HG02763 (cell line): ENCODE measurements around the gene SPATS1.

Experiments
- ATAC-seq: cut with Tn5 transposase; IDR thresholded peaks from one replicate; pipeline ENCODE4 v1.9.1; 2021; ENCODE audit warnings: mild to moderate bottlenecking, moderate library complexity; ENCODE audit not compliant: unreplicated experiment

Gene SPATS1

DNA sequence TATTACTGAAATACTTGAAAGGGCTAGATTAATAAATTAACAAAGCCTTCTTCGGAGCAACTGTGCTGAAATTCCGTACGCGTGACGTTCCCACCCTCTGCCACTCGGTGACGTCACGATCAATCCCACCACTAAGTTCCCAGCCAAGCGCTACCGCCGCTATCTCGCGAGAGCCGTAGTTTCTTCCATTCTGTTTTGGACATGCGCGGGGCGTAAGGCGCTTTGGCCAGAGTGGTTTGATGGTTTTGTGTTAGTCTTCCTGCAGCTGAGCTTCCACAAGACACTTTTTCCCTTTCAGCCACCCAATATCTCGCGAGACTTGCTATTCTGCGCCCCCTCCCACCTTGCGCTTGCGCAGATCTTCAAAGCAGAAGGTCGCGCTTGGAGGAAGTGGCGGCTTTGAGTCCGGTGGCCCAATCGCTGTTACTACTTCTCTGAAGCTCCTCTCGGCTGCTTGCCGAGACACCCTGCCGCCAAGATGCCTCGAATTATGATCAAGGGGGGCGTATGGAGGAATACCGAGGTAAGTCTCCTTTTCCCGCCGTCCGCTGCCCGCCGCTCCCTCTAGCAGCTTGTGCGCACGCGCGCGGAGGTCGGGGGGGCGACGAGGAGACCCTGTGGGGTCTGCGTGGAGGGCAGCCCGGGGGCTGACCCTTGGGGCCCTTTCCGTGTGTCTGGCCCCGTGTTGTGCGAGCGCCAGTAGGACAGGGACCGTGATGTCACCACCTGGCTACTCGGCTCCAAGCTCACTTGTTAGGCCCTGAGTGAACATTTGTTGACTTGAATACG, 45.1 kb downstream of the SPATS1 start, which contains the start of gene CDC5L:
Gene CDC5L (plus strand): TSS at position 361 of the 789 bp plus-strand sequence. CDS start 118 bp downstream, at position 479.
- peak; percentile 86 for ATAC-seq

DNA sequence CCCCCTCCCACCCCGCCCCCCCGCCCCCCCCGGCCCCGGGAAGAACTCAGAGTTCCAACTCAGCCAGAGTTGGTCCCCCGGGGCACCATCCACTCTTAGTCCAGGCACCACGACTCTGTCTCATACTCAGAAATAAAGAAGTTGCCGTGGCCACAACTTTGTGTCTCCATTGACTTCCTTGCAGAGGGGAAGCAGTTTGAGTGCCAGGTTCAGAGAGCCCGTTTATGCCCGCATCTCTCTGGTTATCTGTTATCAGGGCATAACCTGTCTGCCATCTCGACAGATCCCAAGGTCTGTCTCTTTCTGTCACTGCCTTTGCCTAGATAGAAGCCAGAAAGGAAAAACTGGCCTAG, 45.7 kb downstream of the SPATS1 start:
- ATAC-seq = no peak

DNA sequence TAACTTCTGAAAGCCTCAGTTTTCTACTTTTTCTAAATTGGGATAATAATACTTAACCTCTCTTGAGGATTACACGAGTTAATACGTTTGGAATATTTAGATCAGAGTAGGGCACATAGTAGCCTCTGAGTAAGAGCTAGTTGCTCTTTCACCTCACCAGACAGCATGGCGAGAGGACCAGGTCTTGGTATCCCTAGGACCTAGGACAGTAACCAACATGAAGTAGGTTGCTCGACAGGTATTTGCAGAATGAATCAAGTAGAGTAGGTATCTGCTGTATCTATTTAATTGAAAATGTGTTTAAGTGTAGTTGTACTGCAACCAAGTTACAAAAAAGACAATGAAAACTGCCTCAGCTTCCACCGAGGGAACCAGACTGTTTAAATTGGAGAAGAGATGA, 46.4 kb downstream of the SPATS1 start:
- no peak for ATAC-seq

DNA sequence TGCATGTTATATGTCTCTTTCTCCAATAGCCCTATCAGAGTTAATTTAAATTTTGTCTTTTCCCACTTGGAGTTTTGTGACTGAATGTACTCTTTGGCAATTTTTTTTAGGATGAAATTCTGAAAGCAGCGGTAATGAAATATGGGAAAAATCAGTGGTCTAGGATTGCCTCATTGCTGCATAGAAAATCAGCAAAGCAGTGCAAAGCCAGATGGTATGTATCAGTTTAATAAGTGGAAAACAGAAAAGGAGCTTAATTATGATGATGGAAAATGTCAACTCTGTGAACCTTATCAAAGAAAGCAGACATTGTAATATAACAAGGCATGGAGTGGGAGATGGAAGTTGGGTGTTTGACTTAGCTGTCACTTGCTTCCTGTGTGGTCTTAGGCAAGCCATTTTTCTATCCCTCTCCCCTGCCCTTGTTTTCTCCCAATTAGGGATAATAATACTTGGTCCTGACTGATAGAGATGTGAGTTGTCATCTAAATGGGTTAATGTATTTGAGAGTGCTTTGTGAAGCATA, 47.8 kb downstream of the SPATS1 start:
- ATAC-seq = no peak
